GM19238 (cell line): ENCODE results near the gene WDR75.

ENCODE experiments used
- DNase-seq: peaks from one replicate; pipeline ENCODE4 v3.0.0; 2011; ENCODE audit warnings: low spot score; ENCODE audit not compliant: insufficient read length

The WDR75 gene

DNA sequence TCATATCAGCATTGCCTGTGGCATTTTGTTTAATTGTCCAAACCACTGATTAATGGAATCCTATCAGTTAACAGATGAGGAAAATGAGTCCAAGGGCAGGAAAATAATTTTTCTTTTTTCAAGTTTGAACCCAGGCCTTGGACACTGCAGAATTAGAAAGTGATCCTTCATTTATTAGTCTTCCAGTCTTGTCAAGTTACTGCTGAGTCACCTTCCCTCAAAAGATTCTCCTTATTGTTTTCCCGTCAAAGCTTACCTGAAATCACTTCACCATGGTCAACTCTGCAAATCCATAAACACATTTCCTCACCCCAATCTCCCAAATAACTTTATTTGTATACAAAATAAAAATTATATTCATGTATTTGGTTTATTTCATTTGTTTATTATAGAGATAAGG is 57.9 kb downstream of the WDR75 start:
- no peak for DNase-seq

DNA sequence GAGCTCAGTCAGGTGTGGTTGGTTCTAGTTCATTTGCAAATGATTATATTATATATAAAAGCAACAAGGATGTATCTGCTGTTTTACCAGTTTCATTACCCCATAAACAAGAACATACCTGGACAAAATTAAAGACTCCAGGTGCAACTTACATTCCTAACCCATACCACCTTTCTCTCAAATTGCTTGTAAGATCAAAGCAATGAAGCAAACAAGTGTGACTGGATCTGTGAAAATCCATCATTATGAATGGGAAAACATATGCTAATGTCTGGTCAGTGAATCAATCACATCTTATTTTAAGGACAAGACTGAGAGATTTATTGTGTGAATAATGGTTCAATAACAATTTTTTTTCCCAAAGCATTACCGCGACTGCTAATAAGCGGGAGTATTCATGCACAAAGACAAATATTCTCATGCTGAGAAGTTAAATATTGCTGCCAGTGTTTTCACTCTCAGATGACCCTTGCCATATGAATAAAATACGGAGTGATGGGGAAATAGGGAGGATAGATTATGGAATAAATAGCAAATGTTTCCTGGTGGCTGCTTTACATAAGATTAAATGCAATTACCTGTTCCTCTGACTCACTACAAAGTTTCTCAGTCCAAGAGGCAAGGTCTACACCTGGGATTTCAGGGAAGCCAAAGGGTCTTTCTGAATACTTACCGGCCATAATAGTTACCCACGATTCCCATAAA is 59.3 kb downstream of the WDR75 start:
- no peak for DNase-seq

DNA sequence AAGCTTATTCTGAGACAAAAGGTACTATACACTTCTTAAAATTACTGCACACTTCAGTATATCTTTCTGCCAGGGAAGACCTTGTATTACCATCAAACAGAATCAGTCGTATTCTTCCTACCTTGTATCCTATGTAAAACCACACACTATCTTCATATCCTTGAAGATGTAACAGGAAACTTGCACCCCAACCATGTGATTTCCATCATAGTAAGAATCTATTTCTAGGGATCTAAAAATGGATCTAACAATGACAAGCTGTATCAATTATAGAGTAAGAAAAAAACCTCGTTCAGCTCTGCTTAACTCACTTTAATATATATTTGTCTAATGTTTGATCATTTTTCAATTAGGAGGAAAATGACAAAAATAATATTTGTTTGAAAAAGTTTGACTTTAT is 60.2 kb downstream of the WDR75 start:
- no peak for DNase-seq

DNA sequence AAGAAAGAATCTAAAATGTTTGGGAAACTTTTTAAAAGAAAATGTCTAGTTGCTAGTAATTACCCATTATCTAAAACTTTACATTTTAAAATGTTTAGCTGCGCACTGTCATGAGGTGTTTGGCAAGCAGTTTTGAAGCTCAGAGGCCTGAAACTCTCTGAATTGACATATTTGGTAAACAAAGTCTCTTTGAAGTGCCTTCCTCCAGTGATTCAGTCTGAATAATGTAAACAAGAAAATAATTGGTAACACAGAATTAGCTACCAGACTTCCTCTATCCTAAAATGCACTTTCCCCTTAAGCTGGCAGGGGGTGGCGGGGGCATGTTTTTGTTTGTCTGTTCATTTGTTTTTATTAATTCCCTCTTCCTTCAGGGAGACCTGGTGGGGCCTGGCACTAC is 61.4 kb downstream of the WDR75 start:
- DNase-seq = no peak

- no peak for DNase-seq
Observed at GRCh38 chr2:189504238-189504637, 63.0 kb downstream of the WDR75 start.

DNA sequence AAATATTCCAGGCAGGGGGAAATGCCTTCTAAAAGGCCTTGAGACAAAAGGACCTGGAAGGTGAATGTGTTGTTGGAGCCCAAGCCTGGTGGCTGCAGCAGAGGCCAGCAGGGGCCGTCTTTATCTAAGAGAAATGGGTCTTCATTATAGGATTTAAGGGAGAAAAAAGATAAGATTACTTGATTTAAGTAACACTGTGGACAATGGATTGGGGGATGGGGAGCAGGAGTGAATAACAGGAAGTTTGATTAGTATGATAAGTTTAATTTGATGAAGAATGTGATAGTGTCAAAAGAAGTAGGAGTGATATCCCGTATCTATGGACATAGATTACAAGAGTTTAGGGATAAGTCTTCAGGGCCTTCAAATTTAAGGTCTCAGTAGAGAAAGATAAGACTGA is 64.2 kb downstream of the WDR75 start:
- no peak for DNase-seq

- DNase-seq = no peak
Observed at GRCh38 chr2:189506514-189506976, 65.3 kb downstream of the WDR75 start.

DNA sequence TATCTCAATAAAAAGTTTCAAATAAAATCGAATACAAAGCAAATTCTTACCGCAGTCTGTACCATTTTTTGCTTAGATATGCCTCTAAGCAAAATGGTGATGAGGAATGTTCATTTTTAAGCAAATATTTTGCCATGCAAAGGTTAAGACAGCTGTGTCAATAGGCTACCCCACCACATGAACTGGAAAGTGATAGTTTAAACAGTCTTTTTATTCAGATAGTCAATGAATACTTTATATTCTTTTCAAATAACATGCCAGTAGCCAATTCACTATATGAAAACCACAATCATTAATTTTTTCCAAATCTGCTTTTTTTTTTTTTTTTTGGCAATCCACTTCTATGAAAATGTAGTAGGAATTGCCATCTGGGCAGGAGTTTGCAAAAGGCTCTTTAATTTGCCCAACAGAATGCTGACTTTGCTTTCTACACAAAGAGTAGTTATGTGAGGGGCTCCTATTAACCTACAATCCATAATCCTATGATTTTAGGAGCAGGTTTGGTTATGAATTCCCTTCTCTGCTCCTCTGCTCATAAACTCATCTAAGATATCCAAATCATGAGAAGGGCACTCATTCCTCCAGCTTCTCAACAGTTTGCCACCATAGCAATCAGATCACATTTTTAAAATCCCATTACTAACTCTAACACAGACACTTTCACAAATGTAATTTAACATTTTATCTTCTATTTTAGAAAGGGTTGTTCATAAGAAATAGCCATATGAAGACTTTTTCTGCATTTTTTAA is 70.1 kb downstream of the WDR75 start:
- DNase-seq = no peak

DNA sequence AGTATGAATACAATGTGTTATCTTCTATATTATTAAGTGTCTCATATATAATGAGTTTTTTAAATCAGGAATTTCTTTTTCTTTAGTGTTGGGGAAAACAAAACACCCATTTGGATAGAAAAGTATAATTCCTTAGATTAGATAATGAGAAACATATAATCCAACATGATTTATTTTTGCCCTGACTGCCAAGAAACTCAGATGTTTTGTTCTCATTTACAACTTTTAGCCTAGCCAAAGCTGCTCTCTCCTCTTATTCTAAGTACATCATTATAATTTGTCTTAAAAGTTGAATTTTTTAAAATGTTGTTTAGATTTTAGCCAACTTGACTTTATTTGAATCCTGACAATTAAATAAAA is 70.7 kb downstream of the WDR75 start:
- DNase-seq = no peak

DNA sequence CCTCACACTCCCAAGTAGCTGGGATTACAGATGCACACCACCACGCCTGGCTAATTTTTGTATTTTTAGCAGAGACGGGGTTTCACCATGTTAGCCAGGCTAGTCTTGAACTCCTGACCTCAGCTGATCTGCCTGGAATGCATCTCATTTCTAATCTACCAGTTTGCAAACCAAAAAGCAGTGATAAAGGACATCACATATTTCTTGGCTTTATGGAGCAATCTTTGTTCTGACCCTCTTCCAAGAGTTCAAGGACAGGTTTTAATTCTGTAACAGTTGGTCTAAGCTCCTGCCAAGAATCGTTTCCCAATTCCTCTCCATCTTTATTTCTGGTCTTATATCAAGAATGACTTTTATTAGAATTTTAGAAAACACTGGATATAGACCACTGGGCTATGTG is 71.6 kb downstream of the WDR75 start:
- no peak for DNase-seq

DNA sequence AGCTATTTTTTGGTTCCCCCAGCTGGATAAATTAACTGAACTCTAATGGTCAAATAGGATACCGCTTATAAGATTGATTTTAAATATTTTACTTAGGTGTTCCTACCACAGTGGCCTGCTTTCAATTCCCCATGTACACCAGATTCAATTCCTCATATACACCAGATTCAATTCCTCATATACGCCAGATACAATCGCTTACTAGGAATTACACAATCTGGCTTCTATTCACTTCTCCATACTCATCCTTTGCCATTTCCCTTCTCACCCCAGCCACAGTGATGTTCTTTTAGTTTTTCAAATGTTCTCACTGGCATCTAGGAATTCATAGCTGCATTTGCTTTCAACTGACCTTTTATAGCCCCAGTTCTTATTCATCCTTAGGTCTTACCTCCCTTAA is 72.8 kb downstream of the WDR75 start:
- no peak for DNase-seq

DNA sequence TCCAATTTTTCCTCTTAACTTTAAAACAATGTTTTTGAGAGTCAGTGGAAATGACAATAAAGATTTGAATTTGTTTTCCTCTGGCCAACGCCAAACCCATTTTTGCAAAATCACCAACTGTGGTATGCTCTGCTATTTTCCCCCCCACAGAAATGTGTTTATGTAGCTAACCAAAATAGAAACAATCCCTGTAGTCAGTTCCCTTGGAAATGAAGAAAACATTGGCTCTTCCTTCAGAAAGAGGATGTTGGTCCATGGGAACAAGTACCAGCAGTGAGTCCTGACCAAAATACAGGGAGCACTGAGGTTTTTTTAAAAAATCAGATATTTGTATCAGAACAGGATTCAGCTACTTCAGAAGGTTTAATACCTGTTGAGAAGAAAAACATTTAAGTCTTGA is 74.0 kb downstream of the WDR75 start:
- no peak for DNase-seq

- DNase-seq = no peak
Observed at GRCh38 chr2:189516546-189516945, 75.3 kb downstream of the WDR75 start.

DNA sequence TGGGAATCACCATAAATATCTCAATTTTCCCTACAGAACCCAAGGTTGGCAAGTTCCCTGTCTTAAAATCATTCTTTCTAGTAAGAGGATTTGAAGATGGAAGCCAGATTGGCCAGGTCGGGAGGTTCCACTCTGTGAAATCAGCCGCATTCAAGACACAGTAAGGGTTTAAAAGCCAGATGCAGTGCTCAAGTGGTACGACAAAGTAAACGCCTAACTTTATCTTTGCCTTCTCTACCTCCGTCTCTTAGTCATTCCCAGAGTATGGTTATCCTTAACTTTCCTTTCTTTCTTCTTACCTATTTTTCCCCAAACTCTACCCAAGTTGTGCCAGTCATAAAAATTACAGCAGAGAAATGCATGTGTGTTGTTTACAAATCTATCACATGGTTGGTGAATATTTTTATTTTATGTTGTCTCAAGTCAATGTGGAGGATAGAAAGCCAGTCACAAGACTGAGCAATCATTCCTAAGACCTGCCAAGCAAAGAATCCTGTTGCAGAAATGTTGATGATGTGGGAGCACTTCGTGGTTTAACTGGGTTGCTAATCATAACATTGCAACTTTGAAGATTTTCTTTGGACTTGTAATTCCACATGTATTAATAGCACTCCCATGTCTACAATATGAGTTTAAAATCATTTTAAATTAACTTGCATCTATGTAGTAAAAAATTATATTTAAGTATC is 76.7 kb downstream of the WDR75 start:
- DNase-seq = no peak

- no peak for DNase-seq
Observed at GRCh38 chr2:189519631-189520387, 78.5 kb downstream of the WDR75 start.

DNA sequence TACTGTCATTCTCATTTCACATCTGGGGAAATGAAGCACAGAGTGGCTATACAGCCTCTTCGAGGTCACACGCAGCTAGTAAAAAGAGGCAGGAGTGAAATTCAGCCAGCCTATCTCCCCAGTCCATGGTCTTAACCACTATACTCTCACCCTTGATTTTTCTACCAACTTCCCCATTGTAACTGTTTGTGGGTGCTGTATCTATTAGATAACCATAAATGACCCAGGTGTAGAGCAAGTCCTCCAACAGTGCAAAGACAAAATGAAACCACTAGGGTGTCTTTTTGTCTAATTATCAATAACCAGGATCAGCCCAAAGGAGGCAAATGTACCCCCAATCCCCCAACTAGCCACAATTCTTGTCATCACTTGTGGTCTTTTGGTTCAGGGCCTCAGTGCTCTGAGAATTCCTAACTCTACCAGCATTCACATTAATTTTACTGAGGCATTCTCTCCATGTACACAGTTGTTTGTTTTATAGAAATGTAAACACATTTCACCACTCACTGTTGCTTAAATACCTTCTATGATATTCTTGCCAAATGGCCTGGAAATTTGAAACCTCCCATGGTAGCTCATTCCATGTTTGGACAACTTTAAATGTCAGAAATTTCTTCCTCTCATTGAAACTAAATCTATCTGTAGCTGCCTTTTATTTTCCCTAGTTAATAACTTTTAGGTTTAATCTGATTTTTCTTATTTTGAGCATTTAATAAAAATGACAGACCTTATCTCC is 80.6 kb downstream of the WDR75 start:
- DNase-seq = no peak

DNA sequence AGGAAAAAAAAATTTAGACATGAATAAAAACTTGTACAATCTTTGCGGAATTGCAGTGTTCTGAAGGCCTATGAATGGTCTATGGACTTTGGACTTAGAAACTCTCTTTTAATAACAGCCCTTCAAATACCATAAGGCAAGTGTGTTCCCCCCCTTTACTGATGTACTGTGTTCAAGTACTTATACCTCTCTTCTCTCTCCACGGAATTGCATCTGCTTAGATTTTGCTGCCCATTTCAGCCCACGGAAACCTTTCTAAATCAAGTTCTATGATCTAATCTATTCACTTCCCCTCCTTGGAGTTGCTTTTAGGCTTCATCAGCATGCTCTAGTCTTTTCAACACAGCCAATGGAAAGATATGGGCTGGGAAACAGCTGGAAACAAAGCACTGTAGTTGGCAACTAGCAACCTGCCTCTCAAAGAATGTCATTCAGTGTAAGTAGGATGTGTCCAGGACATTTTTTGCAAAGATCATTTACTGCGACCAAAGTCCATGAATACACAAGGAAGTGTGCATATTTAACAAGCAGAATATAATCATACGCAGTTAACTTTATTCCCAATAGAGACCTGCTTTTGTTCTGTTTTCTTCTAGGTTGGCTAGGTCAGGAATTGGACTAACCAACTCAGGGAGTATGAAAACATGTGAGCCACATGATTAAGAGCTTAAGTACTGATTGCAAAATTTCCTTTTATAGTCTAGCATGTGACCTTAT is 81.3 kb downstream of the WDR75 start:
- no peak for DNase-seq

GRCh38 chr2:189524746-189525145 is 83.5 kb downstream of the WDR75 start:
- no peak for DNase-seq
